H9 (cell line): ENCODE results near the gene CFAP141. TPM values are rescaled to one million over a fixed set of nuclear protein-coding genes. Genes with fewer than 3 reads are reported as not detected.

Experiments
- DNase-seq: peaks from one replicate; pipeline ENCODE4 v3.0.0-alpha.2; 2017
- H2AFZ ChIP-seq: one replicate; pipeline ENCODE4 v1.6.1; 2013; ENCODE audit warnings: mild to moderate bottlenecking, low read length, control low read depth, moderate library complexity
- H2AK5ac ChIP-seq: 2 replicates; pipeline ENCODE4 v1.6.1; 2013; ENCODE audit warnings: low read length, control low read depth, mixed read lengths; ENCODE audit not compliant: insufficient read length
- H2BK120ac ChIP-seq: one replicate; pipeline ENCODE4 v1.6.1; 2013; ENCODE audit warnings: low read depth, mild to moderate bottlenecking, low read length, control low read depth, inconsistent platforms; ENCODE audit not compliant: poor library complexity, severe bottlenecking
- H2BK12ac ChIP-seq: 2 replicates; pipeline ENCODE4 v1.6.1; 2013; ENCODE audit warnings: low read length, control low read depth, mixed read lengths, low read depth; ENCODE audit not compliant: insufficient read length
- H2BK15ac ChIP-seq: 2 replicates; pipeline ENCODE4 v1.6.1; 2013; ENCODE audit warnings: low read depth, low read length, control low read depth
- H2BK20ac ChIP-seq: one replicate; pipeline ENCODE4 v1.6.1; 2013; ENCODE audit warnings: low read depth, mild to moderate bottlenecking, low read length, control low read depth, inconsistent platforms; ENCODE audit not compliant: poor library complexity, severe bottlenecking
- H2BK5ac ChIP-seq: 2 replicates; pipeline ENCODE4 v1.6.1; 2013; ENCODE audit warnings: low read length, control low read depth, mixed read lengths; ENCODE audit not compliant: insufficient read length
- H3K14ac ChIP-seq: 2 replicates; pipeline ENCODE4 v1.6.1; 2013; ENCODE audit warnings: low read length, control low read depth; ENCODE audit not compliant: insufficient read depth
- H3K18ac ChIP-seq: 2 replicates; pipeline ENCODE4 v1.6.1; 2013; ENCODE audit warnings: low read depth, mild to moderate bottlenecking, mixed read lengths, low read length, control low read depth; ENCODE audit not compliant: insufficient read length
- H3K23ac ChIP-seq: 2 replicates; pipeline ENCODE4 v1.6.1; 2013; ENCODE audit warnings: low read length, control low read depth, mixed read lengths, low read depth; ENCODE audit not compliant: insufficient read length
- H3K23me2 ChIP-seq: 2 replicates; pipeline ENCODE4 v1.6.1; 2013; ENCODE audit warnings: low read depth, mild to moderate bottlenecking, mixed read lengths, low read length, control low read depth; ENCODE audit not compliant: insufficient read length, poor library complexity, severe bottlenecking
- H3K27ac ChIP-seq: 2 replicates; pipeline ENCODE4 v1.5.1; 2013; ENCODE audit warnings: low read length, control low read depth, mixed read lengths, low read depth; ENCODE audit not compliant: insufficient read length
- H3K27me3 ChIP-seq: 2 replicates; pipeline ENCODE4 v1.6.1; 2013; ENCODE audit warnings: low read length, control low read depth, inconsistent platforms; ENCODE audit not compliant: insufficient read depth
- H3K4ac ChIP-seq: 2 replicates; pipeline ENCODE4 v1.6.1; 2013; ENCODE audit warnings: low read depth, mild to moderate bottlenecking, control low read depth, inconsistent platforms, low read length, moderate library complexity
- H3K4me1 ChIP-seq: 2 replicates; pipeline ENCODE4 v1.6.1; 2013; ENCODE audit warnings: low read length, control low read depth, inconsistent platforms; ENCODE audit not compliant: insufficient read depth
- H3K4me2 ChIP-seq: 2 replicates; pipeline ENCODE4 v1.6.1; 2013; ENCODE audit warnings: low read length, control low read depth, mixed read lengths; ENCODE audit not compliant: insufficient read length, insufficient read depth
- H3K56ac ChIP-seq: 2 replicates; pipeline ENCODE4 v1.6.1; 2013; ENCODE audit warnings: low read depth, mild to moderate bottlenecking, mixed read lengths, low read length, control low read depth; ENCODE audit not compliant: insufficient read length
- H3K79me1 ChIP-seq: 2 replicates; pipeline ENCODE4 v1.6.1; 2013; ENCODE audit warnings: low read depth, mild to moderate bottlenecking, moderate library complexity, low read length, control low read depth, inconsistent platforms; ENCODE audit not compliant: insufficient read depth, poor library complexity, severe bottlenecking
- H3K79me2 ChIP-seq: 2 replicates; pipeline ENCODE4 v1.6.1; 2013; ENCODE audit warnings: low read length, control low read depth, inconsistent platforms; ENCODE audit not compliant: insufficient read depth
- H3K9ac ChIP-seq: 2 replicates; pipeline ENCODE4 v1.6.1; 2013; ENCODE audit warnings: low read length, control low read depth, mixed read lengths; ENCODE audit not compliant: insufficient read length; ENCODE audit errors: extremely low read depth
- H3K9me3 ChIP-seq: one replicate; pipeline ENCODE4 v1.6.1; 2013; ENCODE audit warnings: low read depth, low read length, inconsistent platforms; ENCODE audit not compliant: control insufficient read depth
- H3T11ph ChIP-seq: one replicate; pipeline ENCODE4 v1.6.1; 2013; ENCODE audit warnings: mild to moderate bottlenecking, low read length, control low read depth, inconsistent platforms
- H4K20me1 ChIP-seq: one replicate; pipeline ENCODE4 v1.6.1; 2013; ENCODE audit not compliant: control insufficient read depth, insufficient read length, insufficient read depth
- H4K5ac ChIP-seq: 2 replicates; pipeline ENCODE4 v1.6.1; 2013; ENCODE audit warnings: low read depth, mild to moderate bottlenecking, mixed read lengths, low read length, control low read depth; ENCODE audit not compliant: insufficient read length
- H4K8ac ChIP-seq: replicated peaks from 2 replicates; pipeline ENCODE4 v1.6.1; 2013; ENCODE audit warnings: low read length, control low read depth, mixed read lengths, low read depth; ENCODE audit not compliant: insufficient read length
- H4K91ac ChIP-seq: 2 replicates; pipeline ENCODE4 v1.6.1; 2013; ENCODE audit warnings: low read depth, mild to moderate bottlenecking, moderate library complexity, mixed read lengths, low read length, control low read depth; ENCODE audit not compliant: insufficient read length
- H3K27ac Mint-ChIP-seq, 3 experiments: 2 replicates in 2 of 3; 3 replicates in 1 of 3; pipeline ENCODE4 v1.8.0; 2020 to 2021; ENCODE audit warnings: mixed read lengths in 3 of 3, mild to moderate bottlenecking in 1 of 3, moderate library complexity in 1 of 3
- H3K27me3 Mint-ChIP-seq: 2 replicates; pipeline ENCODE4 v1.8.0; 2021; ENCODE audit warnings: low read depth, mild to moderate bottlenecking, moderate library complexity, mixed read lengths
- H3K36me3 Mint-ChIP-seq, 3 experiments: 2 replicates in 2 of 3; 3 replicates in 1 of 3; pipeline ENCODE4 v1.8.0; 2020 to 2021; ENCODE audit warnings: low read depth in 3 of 3, mixed read lengths in 3 of 3; ENCODE audit not compliant: insufficient read depth in 1 of 3
- H3K4me1 Mint-ChIP-seq, 2 experiments: 2 replicates each; pipeline ENCODE4 v1.8.0; 2020; ENCODE audit warnings: mixed read lengths in 2 of 2
- H3K4me3 Mint-ChIP-seq, 2 experiments: 2 replicates in 1 of 2; 3 replicates in 1 of 2; pipeline ENCODE4 v1.8.0; 2020 to 2021; ENCODE audit warnings: mild to moderate bottlenecking in 2 of 2, mixed read lengths in 2 of 2, moderate library complexity in 1 of 2
- H3K9me3 Mint-ChIP-seq, 2 experiments: 2 replicates in 1 of 2; 3 replicates in 1 of 2; pipeline ENCODE4 v1.8.0; 2020; ENCODE audit warnings: mild to moderate bottlenecking in 2 of 2, mixed read lengths in 2 of 2, moderate library complexity in 1 of 2
- WGBS: extraction: QIAGEN DNeasy Blood & Tissue Kit; methylation state at CpG from one replicate; pipeline ENCODE4 v1.1.7; 2013; ENCODE audit warnings: missing lambda C conversion rate, low lambda C conversion rate, mixed read lengths; ENCODE audit not compliant: insufficient read length; ENCODE audit errors: extremely low coverage; 5-methylcytosine and 5-hydroxymethylcytosine counted together
- total RNA-seq: library from RNA; stranded (reverse); gene quantifications from 2 replicates; pipeline ENCODE4 v1.2.1, GENCODE V29; 2021
- TF ChIP-seq, protein P1 (sequence below): fragments of 200-600 bp; sonication (generic); conservative IDR thresholded peaks from 3 replicates; pipeline ENCODE4 v1.8.0; 2021; ENCODE audit warnings: antibody characterized with exemption, mild to moderate bottlenecking

CFAP141 gene
- total RNA-seq, 1 experiment from 2014 or later = not detected

DNA sequence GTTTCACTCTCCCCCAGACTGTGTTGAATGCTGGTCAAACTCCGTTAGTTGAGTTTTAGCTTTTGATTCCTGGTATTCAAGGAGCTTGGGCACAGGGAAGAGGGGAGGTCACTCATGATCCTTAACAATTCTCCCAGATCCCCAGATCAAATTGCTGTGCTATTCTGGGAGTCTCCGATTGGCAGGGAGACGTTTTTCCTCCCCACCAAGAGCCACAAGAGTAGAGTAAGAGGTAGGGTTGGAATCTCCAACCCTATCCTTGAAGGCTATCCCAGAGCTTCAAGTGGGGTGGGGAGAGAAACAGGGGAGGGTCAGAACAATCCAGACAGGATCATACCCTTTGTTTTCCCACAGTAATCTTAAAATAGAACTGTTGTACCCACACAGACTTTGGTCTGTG lies 13.7 kb downstream of the CFAP141 start:
- Histone ChIP-seq H2BK20ac (no peak overlapping the region), H3K27ac (no peak overlapping the region), H3K4me2 (no peak overlapping the region), H3K4ac (no peak overlapping the region), H3K79me2 (no peaks in the 10 kb centered on the region), H3K27me3 (no peaks in the 10 kb centered on the region; the same call in 1 of the 2 replicates), H3K56ac (no peak overlapping the region), H4K8ac (no peak overlapping the region), H3T11ph (no peak overlapping the region), H3K14ac (no peak overlapping the region), H3K4me1 (peaks cover 9% of the 10 kb centered on the region; the same call in 1 of the 2 replicates), H3K23me2 (no peaks in the 10 kb centered on the region), H2BK120ac (no peak overlapping the region), H4K20me1 (no peaks in the 10 kb centered on the region), H4K91ac (no peak overlapping the region), H2AFZ (no peak overlapping the region), H2BK15ac (no peak overlapping the region), H3K9me3 (no peaks in the 10 kb centered on the region), H3K23ac (no peak overlapping the region), H2BK12ac (no peak overlapping the region), H2AK5ac (no peak overlapping the region), H2BK5ac (no peak overlapping the region), H4K5ac (no peak overlapping the region), H3K79me1 (no peaks in the 10 kb centered on the region), H3K18ac (no peak overlapping the region), H3K9ac (no peak overlapping the region)
- peaks cover 25 to 27% of the 10 kb centered on the region in 2 experiments for H3K4me1 Mint-ChIP-seq
- no CpG with 5 or more reads among the region's 3 CpGs for WGBS
- no peak overlapping the region for H3K4me3 Mint-ChIP-seq
- TF ChIP-seq, protein P1, sequence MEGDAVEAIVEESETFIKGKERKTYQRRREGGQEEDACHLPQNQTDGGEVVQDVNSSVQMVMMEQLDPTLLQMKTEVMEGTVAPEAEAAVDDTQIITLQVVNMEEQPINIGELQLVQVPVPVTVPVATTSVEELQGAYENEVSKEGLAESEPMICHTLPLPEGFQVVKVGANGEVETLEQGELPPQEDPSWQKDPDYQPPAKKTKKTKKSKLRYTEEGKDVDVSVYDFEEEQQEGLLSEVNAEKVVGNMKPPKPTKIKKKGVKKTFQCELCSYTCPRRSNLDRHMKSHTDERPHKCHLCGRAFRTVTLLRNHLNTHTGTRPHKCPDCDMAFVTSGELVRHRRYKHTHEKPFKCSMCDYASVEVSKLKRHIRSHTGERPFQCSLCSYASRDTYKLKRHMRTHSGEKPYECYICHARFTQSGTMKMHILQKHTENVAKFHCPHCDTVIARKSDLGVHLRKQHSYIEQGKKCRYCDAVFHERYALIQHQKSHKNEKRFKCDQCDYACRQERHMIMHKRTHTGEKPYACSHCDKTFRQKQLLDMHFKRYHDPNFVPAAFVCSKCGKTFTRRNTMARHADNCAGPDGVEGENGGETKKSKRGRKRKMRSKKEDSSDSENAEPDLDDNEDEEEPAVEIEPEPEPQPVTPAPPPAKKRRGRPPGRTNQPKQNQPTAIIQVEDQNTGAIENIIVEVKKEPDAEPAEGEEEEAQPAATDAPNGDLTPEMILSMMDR = no peak
- no peaks in the 10 kb centered on the region for H3K36me3 Mint-ChIP-seq
- DNase-seq = no peak
- peaks cover 5% of the 10 kb centered on the region; the same call in 1 of the 2 replicates for H3K27me3 Mint-ChIP-seq
- no peaks in the 10 kb centered on the region for H3K9me3 Mint-ChIP-seq
- no peak overlapping the region for H3K27ac Mint-ChIP-seq
